ENCODE measurements around the gene TIPARP.
"Not testable (repeated sequence)": the region's sequence is repeated elsewhere in the genome, so short reads cannot be mapped to it uniquely, and the experiment has no call there.

Gene TIPARP

DNA sequence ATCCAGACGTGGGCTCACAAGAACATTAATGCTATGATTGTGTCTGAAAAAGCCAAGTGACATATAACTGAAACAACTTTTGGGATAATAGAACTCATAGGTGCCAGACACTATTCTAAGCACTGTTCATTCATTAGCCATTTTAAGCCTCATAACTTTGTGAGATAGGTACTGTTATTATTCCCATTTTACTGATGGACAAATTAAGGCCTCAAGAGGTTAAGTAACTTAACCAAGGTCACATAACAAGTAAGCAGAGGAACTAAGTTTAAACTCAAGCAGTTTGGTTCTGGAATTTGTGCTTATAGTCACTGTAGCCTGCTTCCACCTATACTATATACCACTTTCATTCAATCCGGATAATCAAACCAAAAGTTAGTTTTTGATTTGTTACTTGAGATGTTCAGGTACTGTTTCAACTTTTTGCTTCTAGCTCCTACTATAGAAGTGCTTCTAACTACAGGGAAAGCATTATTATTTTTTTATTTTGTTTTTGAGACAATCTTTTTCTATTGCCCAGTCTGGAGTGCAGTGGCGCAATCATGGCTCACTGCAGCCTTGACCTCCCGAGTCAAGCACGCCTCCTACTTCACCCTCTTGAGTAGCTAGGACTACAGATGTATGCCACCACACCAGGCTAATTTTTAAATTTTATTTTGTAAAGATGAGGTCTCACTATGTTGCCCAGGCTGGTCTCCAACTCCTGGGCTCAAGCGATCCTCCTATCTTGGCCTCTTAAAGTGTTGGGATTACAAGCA is 41.9 kb downstream of the TIPARP start:
- no peak for DNase-seq

DNA sequence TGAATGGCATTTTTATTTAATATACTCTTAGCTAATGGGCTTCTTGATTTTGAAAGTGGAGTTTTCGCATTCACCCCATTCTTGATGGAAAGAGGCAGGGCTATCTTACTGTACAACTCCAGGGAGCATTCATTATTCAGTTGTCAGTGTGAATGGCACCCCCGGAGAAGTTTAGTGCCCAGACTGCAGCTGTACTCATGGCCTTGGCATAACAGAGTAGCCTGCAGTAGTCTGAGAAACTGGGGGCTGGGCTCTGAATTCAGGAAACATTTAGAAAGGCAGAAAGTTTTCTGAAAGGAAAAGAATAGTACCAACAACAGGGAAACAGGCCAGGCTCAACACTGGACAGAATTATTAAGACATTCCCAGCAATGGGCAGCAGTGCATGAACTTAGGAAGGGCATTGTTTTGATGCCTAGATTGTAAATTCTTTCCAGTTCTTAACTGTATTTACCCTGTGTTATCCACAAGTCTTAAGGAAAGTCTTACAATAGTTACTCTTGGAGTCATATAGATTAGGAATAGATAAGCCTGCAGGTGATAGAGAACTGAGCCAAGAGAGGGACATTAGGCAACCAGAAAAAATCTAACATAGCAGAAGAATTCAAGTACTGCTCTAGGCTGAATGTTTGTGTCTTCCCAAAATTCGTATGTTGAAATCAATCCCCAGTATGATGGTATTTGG is 44.4 kb downstream of the TIPARP start:
- no peak for DNase-seq

DNA sequence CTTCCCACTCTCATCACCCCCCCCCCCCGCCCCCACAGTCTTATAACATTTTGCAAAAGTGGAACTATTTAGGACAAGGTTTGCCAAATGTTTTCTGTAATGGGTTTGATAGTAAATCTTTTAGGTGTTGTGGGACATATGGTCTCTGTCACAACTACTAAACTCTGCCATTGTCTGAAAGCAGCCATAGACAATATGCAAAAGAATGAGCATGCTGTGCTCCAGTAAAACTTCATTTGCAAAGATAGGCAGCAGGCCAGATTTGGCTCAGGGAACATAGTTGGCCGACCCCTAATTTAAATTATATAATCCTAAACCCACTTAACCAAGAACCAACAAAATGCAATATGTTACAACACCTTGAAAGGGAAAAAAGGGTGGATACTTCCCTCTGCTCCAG is 46.4 kb downstream of the TIPARP start:
- DNase-seq, result no peak

GRCh38 chr3:156721687-156722618 is 47.6 kb downstream of the TIPARP start:
- DNase-seq, result no peak

DNA sequence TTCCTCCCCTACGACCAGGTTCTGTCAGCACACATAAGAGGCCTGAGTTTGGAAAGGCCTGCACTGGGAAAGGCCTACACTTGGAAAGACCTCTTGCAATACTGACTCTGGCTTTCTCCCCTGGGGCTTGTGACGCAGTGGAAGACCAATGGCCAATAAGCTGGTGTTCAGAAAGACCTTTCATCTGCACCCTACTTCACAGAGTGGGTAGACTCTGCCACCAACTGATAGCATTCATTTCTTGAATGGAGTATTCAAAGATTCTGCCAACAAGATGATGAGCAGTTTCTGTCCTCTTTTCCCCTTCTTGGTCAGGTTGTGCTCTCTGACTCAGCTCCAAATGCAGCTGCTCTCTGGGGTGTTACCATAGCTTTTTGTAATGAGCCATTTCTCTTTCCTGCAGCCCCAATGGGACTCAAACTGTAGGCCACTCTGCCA is 48.8 kb downstream of the TIPARP start:
- no peak for DNase-seq

GRCh38 chr3:156725682-156726081 is 51.3 kb downstream of the TIPARP start:
- no peak for DNase-seq

GRCh38 chr3:156726456-156726855 is 52.1 kb downstream of the TIPARP start:
- DNase-seq, result no peak

- no peak for DNase-seq
Observed at GRCh38 chr3:156727519-156728205, 53.3 kb downstream of the TIPARP start.

DNA sequence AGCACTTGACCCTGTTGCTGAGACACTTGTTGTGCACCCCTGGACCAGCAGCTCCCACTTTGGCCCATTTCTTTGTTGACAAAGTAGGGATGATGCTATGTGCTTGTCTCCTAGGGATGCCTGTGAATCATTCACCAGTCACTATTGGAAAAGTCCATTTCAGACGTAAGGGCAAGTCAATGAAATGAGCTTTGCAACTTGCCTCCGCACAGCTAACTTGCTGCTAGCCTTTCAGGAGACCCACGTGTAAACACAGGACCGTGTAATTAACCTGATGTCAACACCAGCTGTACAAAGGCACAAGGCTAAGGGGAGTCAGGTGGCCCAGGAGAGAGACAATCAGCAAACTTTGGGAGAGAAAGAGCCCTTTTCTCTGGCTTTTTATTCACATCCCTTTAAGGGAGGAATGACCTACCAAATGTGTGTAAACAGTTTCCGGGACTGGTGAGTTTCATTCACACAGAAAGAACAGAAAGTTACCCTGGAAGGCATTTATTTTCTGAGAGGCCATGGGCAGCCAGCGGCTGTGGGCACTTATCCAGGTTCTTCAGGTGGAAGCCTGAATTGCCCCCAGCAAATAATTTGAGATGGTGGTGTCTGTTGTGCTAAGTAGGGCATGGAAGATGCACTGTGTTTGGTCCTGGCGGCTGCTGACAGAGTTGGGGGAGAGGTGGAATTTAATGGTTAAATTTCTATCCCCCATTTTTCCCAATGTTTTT is 54.0 kb downstream of the TIPARP start:
- DNase-seq, result no peak

- DNase-seq, result no peak
Observed at GRCh38 chr3:156729460-156730179, 55.2 kb downstream of the TIPARP start.

DNA sequence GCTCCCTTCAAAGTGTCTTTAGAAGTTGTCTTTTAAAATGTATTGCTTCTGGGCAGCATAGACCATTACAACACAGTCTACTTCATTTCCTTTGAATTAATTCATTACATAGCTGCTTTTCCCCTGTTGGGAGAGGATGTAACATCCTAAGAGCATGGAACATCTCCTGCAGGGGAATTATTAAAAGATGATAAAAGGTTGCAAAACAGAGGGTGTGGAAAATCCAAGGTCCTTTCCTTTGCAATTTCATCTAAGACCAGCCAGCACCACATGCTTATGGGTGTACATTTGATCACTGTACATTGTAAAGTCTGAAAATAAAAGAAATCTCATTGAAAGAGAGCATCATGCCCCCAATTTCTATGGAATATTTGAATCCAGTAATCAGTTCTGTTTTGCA is 57.4 kb downstream of the TIPARP start:
- DNase-seq, result no peak

GRCh38 chr3:156732261-156732660 is 57.9 kb downstream of the TIPARP start:
- no peak for DNase-seq

GRCh38 chr3:156732715-156733421 is 58.5 kb downstream of the TIPARP start:
- DNase-seq, result no peak

- not testable (repeated sequence) for DNase-seq
Observed at GRCh38 chr3:156734661-156735060, 60.3 kb downstream of the TIPARP start.

- no peak for DNase-seq
Observed at GRCh38 chr3:156735471-156735870, 61.1 kb downstream of the TIPARP start.

GRCh38 chr3:156737049-156737448 is 62.7 kb downstream of the TIPARP start:
- not testable (repeated sequence) for DNase-seq

GRCh38 chr3:156738251-156738650 is 63.9 kb downstream of the TIPARP start:
- no peak for DNase-seq

DNA sequence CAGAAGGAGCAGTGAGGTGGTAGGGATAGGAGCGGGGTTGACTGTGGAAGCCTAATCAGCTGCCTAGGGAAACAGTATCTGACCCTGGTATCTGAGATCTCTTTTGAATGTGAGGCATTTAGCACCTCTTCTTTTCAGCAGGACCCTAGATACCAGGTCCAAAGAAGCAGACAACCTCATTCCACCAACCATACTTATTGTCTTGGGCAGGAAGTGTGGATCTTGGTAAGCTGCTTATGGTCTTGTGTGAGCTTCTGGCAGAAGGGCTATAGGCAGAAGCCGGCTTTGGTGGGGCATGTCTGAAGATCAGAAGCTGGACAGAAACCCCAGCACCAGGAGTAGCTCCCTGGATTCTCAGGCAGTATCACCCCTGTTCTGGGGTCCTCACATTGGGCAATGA is 65.6 kb downstream of the TIPARP start:
- DNase-seq, result no peak

GRCh38 chr3:156740581-156740980 is 66.2 kb downstream of the TIPARP start:
- DNase-seq, result not testable (repeated sequence)

DNA sequence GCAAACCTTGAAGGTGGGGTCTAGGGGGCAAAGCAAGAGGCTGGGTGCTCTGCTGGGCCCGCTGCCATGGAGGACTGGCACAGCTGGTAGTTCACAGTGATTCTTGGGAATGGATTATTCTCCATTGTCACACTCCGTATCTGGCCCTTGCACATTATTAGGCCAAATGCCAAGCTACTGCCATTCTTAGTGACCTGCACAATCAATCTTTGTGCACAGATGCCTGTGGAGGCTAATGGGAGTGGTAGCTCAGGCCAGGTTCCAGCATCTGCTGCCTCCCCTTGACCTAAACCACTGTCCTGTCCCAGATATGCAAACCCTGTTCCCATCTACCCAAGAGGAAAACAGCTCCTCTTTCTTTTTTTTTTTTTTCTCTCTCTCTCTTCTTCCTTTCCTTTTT is 67.5 kb downstream of the TIPARP start:
- no peak for DNase-seq

GRCh38 chr3:156742401-156742800 is 68.0 kb downstream of the TIPARP start:
- no peak for DNase-seq

All from kidney glomerular epithelial cell (primary cell).